IPS-18c (cell line): Measurements from ENCODE around the gene XAGE1B.
"Not testable (repeated sequence)": the region's sequence is repeated elsewhere in the genome, so short reads cannot be mapped to it uniquely, and the experiment has no call there.

Experiments used
- H3K4me3 ChIP-seq: 2 replicates; pipeline ENCODE4 v1.7.0; 2013; ENCODE audit warnings: low read depth, mild to moderate bottlenecking, low read length, moderate library complexity; ENCODE audit not compliant: insufficient read depth
- H3K9me3 ChIP-seq: one replicate; pipeline ENCODE4 v1.6.1; 2013; ENCODE audit warnings: mild to moderate bottlenecking, low read length, moderate library complexity; ENCODE audit not compliant: control insufficient read depth, insufficient read depth

XAGE1B gene, protein sequence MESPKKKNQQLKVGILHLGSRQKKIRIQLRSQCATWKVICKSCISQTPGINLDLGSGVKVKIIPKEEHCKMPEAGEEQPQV

DNA sequence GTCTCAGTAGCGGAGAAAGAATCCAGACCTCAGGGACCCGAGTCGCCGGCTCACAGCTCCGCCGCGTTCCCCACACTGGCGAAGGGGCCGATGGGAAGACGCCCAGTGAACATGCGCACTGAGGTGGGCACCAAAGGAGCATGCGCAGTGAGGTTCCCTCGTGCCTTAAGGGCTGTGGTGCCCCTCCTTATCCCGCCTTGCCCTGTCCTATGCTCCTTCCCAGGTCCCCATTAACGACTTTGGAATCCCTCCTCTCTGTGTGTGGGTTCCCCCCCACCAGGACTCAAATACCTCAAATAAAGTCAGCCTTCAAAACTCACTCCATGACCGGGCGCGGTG lies at the start of gene XAGE1B:
Gene XAGE1B, minus strand, starts transcription at position 77 of the 339 bp plus-strand sequence. CDS start 1,536 bp downstream, outside the sequence.
- H3K9me3 ChIP-seq, H3K4me3 ChIP-seq: not testable (repeated sequence)

DNA sequence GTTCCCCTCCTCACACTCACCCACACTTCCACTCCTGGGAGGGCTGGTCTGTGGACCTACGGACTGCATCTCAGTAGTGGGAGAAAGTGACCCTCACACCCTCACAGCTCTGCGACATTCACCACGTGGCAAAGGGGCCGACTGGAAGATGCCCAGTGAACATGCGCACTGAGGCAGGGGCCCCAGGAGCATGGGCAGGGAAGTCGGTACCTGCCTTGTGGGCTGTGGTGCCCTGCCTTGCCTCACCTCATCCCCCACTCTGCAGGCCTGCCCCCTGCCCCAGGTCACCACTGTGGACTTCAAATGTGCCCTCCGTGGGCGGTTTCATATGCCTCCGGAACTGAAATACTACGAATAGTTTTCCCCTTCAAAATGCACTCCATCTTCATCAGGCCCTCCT lies 46.2 kb upstream of the XAGE1B start:
- Histone ChIP-seq H3K4me3 (no peak overlapping the region; the same call in 1 of the 2 replicates), H3K9me3 (peaks cover 2% of the 10 kb centered on the region)

DNA sequence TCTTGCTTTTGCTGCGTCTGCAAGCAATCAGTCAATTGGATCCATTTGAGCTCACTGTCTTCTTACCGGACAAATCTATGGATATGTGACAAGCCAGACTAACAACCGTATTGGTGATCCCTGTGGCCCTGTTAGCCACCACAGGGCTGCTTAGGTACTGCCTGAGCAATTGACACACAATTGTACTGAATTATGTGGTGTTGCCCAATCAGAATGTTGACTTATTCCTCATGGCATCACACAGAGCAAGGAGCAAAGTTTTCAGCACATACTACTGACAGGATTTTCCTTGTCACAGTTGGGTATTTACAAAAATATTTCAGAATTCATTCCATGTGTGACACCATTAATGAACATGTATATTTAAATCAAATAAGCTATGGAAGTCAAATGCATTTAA lies 41.3 kb upstream of the XAGE1B start:
- H3K9me3 ChIP-seq, result peaks cover 2% of the 10 kb centered on the region
- no peak overlapping the region for H3K4me3 ChIP-seq

DNA sequence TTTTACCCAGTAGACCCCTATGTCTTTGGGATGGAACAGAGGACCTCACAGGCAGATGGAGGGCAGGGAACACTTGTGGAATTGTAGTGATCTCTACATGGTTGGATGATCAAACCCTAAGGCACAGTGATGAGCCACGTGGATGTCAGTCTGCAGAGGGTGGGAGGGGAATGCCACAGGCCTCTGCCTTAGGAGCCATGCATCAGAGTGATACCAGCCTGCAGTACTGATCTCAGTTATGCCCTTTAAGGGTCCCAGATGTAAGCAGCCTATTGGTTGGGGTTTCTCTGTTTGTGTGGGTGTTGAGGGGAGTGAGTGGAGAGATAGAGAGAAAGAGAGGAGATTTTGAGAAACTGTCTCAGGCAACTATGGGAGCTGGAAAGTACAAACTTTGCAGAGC lies 39.9 kb upstream of the XAGE1B start:
- Histone ChIP-seq H3K9me3 (peaks cover 4% of the 10 kb centered on the region), H3K4me3 (no peak overlapping the region)

DNA sequence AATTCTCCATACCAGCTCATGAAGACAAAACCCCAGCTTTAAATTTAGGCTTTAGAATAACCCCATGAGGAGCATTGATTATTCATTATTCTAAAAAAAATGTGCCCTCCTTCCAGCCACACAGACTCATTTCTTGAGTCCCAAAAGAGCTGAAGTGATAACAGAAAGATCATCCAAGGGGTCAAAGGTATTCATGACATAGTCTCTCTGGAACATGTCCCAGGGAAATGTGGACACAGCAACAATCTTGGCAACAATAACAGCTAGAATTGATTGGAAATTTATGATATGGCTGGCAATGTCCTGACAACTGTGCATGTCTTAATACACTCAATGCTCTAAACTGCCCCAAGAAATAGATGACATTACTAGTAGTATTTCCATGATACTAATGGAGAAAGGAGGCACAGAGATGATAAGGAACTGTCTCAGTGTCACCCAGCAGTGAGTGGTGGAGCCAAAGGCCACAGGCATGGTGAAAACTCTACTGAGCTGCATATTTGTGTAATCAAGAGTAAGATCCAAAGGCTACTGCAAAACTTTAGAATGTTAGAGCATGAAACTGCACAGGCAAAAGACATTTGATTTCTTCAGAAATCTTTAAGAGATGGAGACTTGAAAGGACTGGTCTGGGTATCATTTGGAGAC lies 37.3 kb upstream of the XAGE1B start:
- H3K9me3 ChIP-seq, result peaks cover 7% of the 10 kb centered on the region
- no peak overlapping the region for H3K4me3 ChIP-seq

DNA sequence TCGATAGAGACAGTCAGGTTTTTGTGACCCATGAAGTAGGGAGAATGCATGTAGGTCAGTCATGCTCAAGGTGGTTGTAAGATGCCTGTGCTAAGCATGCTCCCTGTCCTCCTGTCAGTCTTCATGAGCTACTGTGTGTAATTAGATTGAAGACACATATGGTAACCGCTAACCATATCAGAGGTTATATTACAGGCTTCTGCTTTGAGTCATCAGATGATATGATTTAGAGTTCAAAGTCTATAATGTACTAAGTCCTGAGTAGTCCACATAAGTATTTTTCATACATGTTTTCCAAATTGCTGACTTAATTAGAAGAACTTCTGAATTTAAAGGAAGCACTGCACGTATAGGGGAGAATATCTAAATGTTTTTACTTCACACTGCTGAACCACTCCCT lies 31.9 kb upstream of the XAGE1B start:
- H3K9me3 ChIP-seq, H3K4me3 ChIP-seq: not testable (repeated sequence)

DNA sequence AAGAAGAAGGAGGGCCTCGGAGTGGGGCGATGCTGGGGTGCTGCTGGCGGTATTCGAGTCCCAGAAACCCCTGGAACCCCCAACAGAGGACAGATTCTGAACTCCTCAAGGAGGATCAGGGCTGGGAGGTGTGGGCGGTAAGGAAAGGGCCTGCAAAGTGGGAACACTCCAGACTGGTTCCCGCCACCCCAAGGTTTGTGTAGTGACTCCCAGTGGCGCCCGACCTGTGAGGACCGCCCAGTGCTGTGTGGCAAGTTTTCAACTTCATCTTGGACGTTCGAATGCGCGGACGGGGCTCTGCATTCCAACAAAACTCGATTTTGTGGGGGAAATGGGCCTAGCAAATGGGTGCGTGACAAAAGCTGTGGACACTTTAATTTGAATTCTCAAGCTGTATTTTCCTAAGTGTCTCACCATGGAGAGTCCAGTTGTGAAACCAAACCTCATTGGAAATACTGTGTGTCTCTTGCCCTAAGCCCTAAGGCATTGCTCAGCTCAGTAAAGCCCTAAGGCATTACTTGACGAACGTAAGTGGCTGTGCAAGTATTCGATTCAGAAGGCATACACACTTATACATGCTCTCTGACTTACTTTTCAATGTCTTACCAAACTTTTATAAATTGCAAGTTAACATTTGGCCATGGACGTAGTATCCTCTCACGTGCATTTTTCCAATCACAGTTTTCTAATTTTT lies 27.4 kb upstream of the XAGE1B start:
- H3K4me3 ChIP-seq, result no peak overlapping the region
- peaks cover 2% of the 10 kb centered on the region for H3K9me3 ChIP-seq

DNA sequence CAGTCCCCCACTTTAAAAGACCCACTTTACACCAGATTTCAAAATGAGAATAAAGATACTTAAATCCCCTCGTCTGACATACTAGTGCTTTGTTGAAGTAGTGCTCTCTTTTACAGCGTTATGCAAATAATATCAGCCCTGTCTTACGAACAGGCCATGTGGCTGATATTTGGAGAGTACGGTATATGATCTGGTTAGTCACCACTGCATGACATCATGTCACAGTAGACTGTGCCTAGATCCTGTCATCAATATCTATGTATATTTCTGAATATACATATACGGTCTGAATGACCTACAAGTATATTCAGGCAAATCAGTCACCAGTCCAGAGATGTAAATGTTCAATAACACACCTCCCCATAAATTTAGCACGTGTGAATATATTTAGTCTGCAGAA lies 25.4 kb upstream of the XAGE1B start:
- Histone ChIP-seq H3K4me3 (no peak overlapping the region), H3K9me3 (peaks cover 2% of the 10 kb centered on the region)

DNA sequence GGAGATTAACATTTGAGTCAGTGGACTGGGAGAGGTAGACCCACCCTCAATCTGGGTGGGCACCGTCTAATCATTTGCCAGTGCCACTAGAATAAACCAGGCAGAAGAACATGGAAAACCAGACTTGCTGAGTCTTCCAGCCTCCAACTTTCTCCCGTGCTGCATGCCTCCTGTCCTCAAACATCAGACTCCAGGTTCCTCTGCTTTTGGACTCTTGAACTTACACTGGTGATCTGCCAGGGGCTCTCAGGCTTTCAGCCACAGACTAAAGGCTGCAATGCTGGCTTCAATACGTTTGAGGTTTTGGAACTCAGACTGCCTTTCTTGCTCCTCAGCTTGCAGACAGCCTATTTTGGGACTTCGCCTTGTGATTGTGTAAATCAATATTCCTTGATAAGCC lies 24.2 kb upstream of the XAGE1B start:
- H3K4me3 ChIP-seq, H3K9me3 ChIP-seq: not testable (repeated sequence)

DNA sequence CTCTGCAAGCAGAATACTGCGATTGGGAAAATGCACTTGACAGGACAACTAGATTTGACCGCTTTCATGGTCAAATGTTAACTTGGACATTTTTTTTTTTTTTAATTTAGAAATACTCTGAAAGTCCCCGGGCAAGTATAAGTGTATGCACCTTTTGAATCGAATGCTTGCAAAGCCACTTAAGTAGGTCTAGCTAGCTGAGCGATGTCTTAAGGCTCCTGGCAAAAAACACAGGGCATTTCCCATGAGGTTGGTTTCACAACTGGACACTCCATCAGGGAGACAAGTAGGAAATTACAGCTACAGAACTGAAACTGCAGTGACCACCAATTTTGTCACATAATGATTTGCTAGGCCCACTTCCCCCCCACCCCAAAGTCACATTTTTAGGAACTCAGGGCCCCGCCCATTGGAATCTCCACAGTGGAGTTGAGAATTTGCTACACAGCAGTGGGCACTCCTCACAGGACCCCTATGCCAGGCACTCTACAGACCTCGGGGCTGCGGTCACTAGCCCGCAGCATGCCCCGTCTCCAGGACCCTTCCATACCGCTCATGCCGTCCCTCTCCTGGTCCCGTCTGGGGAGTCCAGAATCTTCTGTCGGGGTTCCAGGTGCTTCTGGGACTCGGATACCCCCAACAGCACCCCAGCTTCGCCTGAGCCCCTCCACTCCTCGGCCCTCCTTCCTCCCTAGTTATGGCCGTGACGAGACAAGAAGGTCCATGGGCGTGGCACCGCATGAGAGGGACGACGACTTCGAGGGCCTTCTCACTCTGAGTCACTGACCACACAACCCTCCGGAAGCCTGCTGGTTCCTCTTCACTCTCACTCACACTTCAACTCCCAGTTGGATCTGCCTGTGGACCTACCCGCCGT lies 515 bp downstream of the XAGE1B start:
- H3K4me3 ChIP-seq, H3K9me3 ChIP-seq: not testable (repeated sequence)

DNA sequence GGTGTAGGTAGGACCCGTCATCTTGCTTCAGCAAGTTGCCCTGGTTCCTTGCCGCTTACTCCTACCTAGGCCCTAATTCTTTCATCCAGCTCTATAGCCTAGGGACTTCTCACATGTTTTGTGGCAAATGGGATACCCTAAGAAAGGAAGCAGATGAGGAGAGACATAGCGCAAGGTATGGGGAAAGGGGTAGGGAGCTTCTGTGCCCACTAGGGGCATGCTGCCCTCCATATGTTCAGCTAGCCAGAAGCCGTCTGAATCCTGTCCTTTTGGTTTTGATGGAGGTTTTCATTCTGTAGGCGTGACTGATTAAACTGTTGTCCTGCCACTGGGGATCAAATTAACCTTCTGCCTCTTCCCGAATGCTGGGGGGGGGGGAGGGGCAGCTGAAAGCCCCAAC lies 5.7 kb downstream of the XAGE1B start:
- H3K4me3 ChIP-seq, result not testable (repeated sequence)
- peaks cover 11% of the 10 kb centered on the region for H3K9me3 ChIP-seq

DNA sequence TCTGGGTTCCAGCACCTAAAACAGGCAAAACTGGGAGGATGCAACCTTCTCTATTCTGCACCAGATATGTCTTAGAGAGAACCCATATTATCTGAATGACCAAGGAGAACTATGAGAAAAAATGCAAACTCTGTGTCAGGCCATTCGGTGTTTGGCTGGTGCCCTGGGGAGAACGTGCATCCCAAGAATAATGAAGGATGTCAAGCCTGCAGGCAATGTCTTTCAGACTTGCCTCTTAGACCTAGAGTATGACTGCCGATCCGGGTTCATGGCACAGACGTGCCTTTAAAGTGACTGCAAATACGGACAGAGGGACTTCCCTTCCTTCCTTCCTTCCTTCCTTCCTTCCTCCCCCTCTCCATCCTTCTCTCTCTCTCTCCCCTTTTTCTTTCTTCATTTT lies 6.9 kb downstream of the XAGE1B start:
- Histone ChIP-seq H3K9me3 (peaks cover 11% of the 10 kb centered on the region), H3K4me3 (no peak overlapping the region)

DNA sequence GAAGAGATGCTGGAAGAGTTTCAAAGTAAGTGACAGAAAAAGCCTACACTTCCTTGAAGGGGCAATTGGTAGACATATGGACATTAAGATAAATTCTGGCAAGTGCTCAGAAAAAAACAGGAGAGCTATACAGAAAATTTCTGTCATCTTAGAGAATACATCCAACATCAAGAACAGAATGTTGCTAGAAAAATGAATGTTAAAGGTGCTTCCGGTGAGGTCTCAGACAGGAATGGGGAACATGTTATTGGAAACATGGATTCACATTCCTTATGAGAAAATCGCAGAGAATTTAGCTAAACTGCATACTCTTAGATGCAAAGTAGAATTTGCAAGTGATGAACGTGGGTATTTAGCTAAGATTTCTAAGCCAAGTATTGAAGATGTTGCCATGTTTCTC lies 9.5 kb downstream of the XAGE1B start:
- Histone ChIP-seq H3K4me3 (no peak overlapping the region), H3K9me3 (peaks cover 11% of the 10 kb centered on the region)

DNA sequence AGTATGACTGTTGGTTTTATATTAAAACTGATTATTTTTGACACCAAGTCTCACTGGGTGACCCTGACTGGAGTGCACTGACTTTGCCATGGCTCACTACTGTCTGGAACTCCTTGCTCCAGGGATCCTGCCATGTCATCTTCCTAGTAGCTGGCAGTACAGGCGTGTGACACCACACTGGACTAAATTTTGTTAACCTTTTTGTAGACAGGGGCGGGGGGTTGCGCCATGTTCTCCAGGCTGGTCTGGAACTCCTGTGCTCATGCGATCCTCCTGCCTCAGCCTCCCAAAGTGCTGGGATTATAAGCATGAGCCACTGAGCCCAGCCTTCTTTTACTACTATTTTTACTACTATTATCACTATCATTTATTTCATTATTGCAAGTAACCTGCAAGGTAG lies 12.3 kb downstream of the XAGE1B start:
- H3K9me3 ChIP-seq, result peaks cover 11% of the 10 kb centered on the region
- no peak overlapping the region for H3K4me3 ChIP-seq

DNA sequence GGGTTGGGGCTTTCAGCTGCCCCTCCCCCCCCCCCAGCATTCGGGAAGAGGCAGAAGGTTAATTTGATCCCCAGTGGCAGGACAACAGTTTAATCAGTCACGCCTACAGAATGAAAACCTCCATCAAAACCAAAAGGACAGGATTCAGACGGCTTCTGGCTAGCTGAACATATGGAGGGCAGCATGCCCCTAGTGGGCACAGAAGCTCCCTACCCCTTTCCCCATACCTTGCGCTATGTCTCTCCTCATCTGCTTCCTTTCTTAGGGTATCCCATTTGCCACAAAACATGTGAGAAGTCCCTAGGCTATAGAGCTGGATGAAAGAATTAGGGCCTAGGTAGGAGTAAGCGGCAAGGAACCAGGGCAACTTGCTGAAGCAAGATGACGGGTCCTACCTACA lies 15.5 kb downstream of the XAGE1B start:
- not testable (repeated sequence) for H3K9me3 ChIP-seq, H3K4me3 ChIP-seq

DNA sequence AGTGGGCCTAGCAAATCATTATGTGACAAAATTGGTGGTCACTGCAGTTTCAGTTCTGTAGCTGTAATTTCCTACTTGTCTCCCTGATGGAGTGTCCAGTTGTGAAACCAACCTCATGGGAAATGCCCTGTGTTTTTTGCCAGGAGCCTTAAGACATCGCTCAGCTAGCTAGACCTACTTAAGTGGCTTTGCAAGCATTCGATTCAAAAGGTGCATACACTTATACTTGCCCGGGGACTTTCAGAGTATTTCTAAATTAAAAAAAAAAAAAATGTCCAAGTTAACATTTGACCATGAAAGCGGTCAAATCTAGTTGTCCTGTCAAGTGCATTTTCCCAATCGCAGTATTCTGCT lies 20.5 kb downstream of the XAGE1B start:
- not testable (repeated sequence) for H3K4me3 ChIP-seq, H3K9me3 ChIP-seq

DNA sequence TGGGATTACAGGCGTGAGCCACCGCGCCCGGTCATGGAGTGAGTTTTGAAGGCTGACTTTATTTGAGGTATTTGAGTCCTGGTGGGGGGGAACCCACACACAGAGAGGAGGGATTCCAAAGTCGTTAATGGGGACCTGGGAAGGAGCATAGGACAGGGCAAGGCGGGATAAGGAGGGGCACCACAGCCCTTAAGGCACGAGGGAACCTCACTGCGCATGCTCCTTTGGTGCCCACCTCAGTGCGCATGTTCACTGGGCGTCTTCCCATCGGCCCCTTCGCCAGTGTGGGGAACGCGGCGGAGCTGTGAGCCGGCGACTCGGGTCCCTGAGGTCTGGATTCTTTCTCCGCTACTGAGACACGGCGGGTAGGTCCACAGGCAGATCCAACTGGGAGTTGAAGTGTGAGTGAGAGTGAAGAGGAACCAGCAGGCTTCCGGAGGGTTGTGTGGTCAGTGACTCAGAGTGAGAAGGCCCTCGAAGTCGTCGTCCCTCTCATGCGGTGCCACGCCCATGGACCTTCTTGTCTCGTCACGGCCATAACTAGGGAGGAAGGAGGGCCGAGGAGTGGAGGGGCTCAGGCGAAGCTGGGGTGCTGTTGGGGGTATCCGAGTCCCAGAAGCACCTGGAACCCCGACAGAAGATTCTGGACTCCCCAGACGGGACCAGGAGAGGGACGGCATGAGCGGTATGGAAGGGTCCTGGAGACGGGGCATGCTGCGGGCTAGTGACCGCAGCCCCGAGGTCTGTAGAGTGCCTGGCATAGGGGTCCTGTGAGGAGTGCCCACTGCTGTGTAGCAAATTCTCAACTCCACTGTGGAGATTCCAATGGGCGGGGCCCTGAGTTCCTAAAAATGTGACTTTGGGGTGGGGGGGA lies 21.1 kb downstream of the XAGE1B start, which contains the start of gene XAGE1A:
Gene XAGE1A, plus strand, starts transcription at position 264 of the 874 bp plus-strand sequence. CDS start 1,554 bp downstream, outside the sequence.
- H3K4me3 ChIP-seq, H3K9me3 ChIP-seq: not testable (repeated sequence)
